Dendritic cell treated with granulocyte-macrophage colony-stimulating factor and Interleukin-4, amounts not matched to agents 40 ng/mL and 50 ng/mL, for 4 days (primary cell): ENCODE measurements around the gene UTS2R.

Source experiments
- H3K27ac Mint-ChIP-seq: one replicate; pipeline ENCODE4 v1.8.0; 2022; ENCODE audit warnings: mild to moderate bottlenecking, mixed read lengths
- H3K27me3 Mint-ChIP-seq: one replicate; pipeline ENCODE4 v1.8.0; 2022; ENCODE audit warnings: mild to moderate bottlenecking, mixed read lengths
- H3K36me3 Mint-ChIP-seq: one replicate; pipeline ENCODE4 v1.8.0; 2022; ENCODE audit warnings: low read depth, mixed read lengths
- H3K4me1 Mint-ChIP-seq: one replicate; pipeline ENCODE4 v1.8.0; 2022; ENCODE audit warnings: low read depth, mixed read lengths
- H3K4me3 Mint-ChIP-seq: one replicate; pipeline ENCODE4 v1.8.0; 2022; ENCODE audit warnings: mild to moderate bottlenecking, moderate library complexity, mixed read lengths
- H3K9me3 Mint-ChIP-seq: one replicate; pipeline ENCODE4 v1.8.0; 2022; ENCODE audit warnings: mixed read lengths
- intact Hi-C: fragments of 100-400 bp; cut with micrococcal nuclease; formaldehyde crosslinking; loops from one replicate; pipeline ENCODE4 v1.15.0; 2022

The UTS2R gene

GRCh38 chr17:82330322-82331239 lies 41.0 kb upstream of the UTS2R start:
- Mint-ChIP-seq H3K4me3 (no peak overlapping the region), H3K9me3 (no peaks in the 10 kb centered on the region), H3K27ac (peak overlapping the region; percentile 20), H3K4me1 (peaks cover 58% of the 10 kb centered on the region), H3K36me3 (peaks cover 67% of the 10 kb centered on the region), H3K27me3 (peaks cover 28% of the 10 kb centered on the region)
- intact Hi-C loops: no loop called here

- Mint-ChIP-seq H3K36me3 (peaks cover 58% of the 10 kb centered on the region), H3K4me3 (peak overlapping the region; percentile 6), H3K27me3 (peaks cover 28% of the 10 kb centered on the region), H3K4me1 (peaks cover 67% of the 10 kb centered on the region), H3K9me3 (no peaks in the 10 kb centered on the region), H3K27ac (no peak overlapping the region)
- intact Hi-C loops: no loop called here
Measured at GRCh38 chr17:82331345-82331939, 40.1 kb upstream of the UTS2R start.

DNA sequence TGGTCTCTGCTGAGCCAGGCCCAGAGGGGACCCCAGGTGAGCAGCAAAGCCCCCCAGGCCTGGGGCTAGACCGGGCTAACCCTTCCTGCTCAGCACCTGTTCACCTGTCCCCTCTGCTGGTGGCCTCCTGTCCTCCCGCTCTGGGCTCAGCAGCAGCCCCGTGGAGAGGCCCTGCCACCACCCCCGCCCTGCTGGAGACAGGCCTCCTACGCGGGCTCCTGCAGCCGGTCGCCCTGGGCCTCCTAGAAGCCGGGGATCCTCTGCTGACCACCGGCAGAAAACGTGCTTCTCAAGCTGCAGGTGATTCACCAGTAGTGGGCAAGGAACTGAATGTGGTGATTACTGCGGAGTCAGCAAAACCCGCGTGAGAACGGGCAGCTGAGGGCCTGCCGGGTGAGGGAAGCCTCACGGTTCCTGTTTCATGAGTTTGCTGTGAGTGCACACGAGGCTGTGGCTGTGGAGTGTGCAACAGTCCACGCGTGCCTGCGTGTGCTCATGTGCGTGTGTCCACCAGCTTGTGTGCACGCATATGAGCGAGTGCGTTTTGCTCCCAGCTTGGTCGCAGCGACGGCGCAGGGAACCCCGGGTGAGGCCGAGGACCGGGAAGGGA lies 38.8 kb upstream of the UTS2R start:
- Mint-ChIP-seq H3K27me3 (peaks cover 28% of the 10 kb centered on the region), H3K9me3 (no peaks in the 10 kb centered on the region), H3K4me3 (peak overlapping the region; percentile 83), H3K4me1 (peaks cover 70% of the 10 kb centered on the region), H3K36me3 (peaks cover 45% of the 10 kb centered on the region), H3K27ac (peak overlapping the region; percentile 83)
- intact Hi-C loops: no loop called here

GRCh38 chr17:82333279-82334171 lies 38.0 kb upstream of the UTS2R start, which contains the start of gene SECTM1:
SECTM1 (minus strand) TSS chr17:82333766; CDS start chr17:82327240, 6,526 bp downstream.
- H3K27ac Mint-ChIP-seq: peak within 1 kb of the TSS; percentile 83
- H3K9me3 Mint-ChIP-seq: no peaks in the 10 kb centered on the region
- H3K36me3 Mint-ChIP-seq: peaks cover 40% of the 10 kb centered on the region
- peaks cover 74% of the 10 kb centered on the region for H3K4me1 Mint-ChIP-seq
- H3K27me3 Mint-ChIP-seq: peaks cover 28% of the 10 kb centered on the region
- H3K4me3 Mint-ChIP-seq: peak within 1 kb of the TSS; percentile 95
- intact Hi-C loops: no loop called here

- peaks cover 74% of the 10 kb centered on the region for H3K4me1 Mint-ChIP-seq
- no peaks in the 10 kb centered on the region for H3K9me3 Mint-ChIP-seq
- H3K27me3 Mint-ChIP-seq: peaks cover 25% of the 10 kb centered on the region
- intact Hi-C loops: no loop called here
- H3K27ac Mint-ChIP-seq: peak overlapping the region; percentile 83
- H3K36me3 Mint-ChIP-seq: peaks cover 34% of the 10 kb centered on the region
- H3K4me3 Mint-ChIP-seq: peak overlapping the region; percentile 95
Measured at GRCh38 chr17:82334204-82334621, 37.4 kb upstream of the UTS2R start.

GRCh38 chr17:82334622-82335394 lies 36.8 kb upstream of the UTS2R start:
- Mint-ChIP-seq H3K4me3 (peak overlapping the region; percentile 95), H3K27ac (peak overlapping the region; percentile 83), H3K27me3 (peaks cover 28% of the 10 kb centered on the region), H3K36me3 (peaks cover 28% of the 10 kb centered on the region), H3K4me1 (peaks cover 72% of the 10 kb centered on the region), H3K9me3 (no peaks in the 10 kb centered on the region)
- intact Hi-C loops: no loop called here

DNA sequence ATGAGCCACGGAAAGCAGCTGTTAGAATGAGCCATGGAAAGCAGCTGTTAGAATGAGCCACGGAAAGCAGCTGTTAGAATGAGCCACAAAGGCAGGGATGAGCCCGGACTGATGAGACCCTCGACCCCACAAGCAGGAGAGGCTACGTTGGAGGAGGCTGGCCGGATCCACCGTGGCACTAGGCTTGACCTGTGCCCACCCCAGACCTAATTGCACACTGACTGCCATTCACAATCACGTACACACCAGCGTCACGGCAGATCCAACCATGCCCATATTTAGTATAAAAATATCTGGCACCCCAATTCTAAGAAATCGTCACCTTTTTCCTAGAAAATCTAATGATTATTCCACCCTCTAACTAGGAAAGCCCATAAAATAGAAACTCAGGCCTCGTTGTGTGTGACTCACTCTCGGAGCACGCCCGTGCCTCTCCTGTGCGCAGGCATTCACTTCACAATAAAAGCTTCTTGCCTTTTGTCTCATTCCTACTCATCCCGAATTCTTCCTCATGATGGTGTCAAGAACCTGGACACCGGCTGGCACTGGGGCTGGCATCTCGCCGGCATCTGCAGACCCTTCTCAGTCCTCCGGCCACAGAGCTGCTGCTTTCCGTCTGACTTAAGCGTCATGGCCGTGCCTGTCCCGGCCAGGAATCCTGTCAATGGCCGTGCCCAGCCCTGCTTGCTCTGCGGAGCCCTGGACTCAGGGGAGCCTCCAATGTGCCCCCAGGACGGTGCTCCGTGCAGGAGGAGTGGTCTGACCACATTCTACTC lies 32.5 kb upstream of the UTS2R start:
- Mint-ChIP-seq H3K4me3 (no peak overlapping the region), H3K36me3 (no peaks in the 10 kb centered on the region), H3K9me3 (no peaks in the 10 kb centered on the region), H3K27ac (peak overlapping the region; percentile 38), H3K4me1 (peaks cover 41% of the 10 kb centered on the region), H3K27me3 (peaks cover 24% of the 10 kb centered on the region)
- intact Hi-C loops: no loop called here

- no peak overlapping the region for H3K4me3 Mint-ChIP-seq
- no peaks in the 10 kb centered on the region for H3K9me3 Mint-ChIP-seq
- H3K36me3 Mint-ChIP-seq: no peaks in the 10 kb centered on the region
- intact Hi-C loops: no loop called here
- H3K27me3 Mint-ChIP-seq: peaks cover 27% of the 10 kb centered on the region
- H3K27ac Mint-ChIP-seq: no peak overlapping the region
- peaks cover 41% of the 10 kb centered on the region for H3K4me1 Mint-ChIP-seq
Measured at GRCh38 chr17:82339634-82340580, 31.7 kb upstream of the UTS2R start.

DNA sequence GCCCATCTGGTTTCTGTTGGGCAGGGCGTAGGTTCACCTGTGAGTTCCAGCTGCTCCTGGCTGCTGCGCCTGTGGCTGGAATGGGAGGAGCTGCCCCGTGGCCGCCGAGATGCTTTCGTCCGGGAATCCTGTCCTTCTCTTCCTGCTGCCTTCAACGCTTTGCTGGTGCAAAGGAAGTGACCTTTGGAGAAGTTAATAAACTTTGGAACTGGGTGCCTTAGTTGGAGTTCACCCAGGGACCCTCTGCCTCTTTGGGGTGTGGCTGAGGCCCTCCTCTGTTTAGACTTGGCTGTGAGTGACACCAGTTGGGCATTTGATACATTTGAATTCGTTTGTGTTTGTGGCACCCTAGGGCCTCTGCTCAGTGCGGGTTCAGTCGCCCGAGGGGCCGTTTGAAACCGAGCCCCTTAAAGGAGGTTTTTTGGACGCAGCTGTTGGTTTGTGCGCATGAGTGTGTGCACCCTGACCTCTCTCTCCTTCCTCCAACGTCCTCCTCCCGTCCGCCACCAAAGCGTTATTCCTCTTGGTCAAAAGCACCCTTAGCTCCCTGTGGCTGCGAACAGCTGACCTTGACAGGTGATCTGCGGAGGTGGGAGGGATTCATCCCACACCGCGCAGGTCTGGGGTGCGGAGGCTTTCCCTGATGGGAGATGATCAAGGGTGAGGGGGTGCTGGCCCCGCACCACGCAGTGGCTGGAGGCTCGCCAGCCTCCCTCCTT lies 29.0 kb upstream of the UTS2R start:
- H3K27me3 Mint-ChIP-seq: peaks cover 33% of the 10 kb centered on the region
- intact Hi-C loops: no loop called here
- H3K9me3 Mint-ChIP-seq: no peaks in the 10 kb centered on the region
- H3K36me3 Mint-ChIP-seq: no peaks in the 10 kb centered on the region
- peaks cover 31% of the 10 kb centered on the region for H3K4me1 Mint-ChIP-seq
- no peak overlapping the region for H3K4me3 Mint-ChIP-seq
- no peak overlapping the region for H3K27ac Mint-ChIP-seq

DNA sequence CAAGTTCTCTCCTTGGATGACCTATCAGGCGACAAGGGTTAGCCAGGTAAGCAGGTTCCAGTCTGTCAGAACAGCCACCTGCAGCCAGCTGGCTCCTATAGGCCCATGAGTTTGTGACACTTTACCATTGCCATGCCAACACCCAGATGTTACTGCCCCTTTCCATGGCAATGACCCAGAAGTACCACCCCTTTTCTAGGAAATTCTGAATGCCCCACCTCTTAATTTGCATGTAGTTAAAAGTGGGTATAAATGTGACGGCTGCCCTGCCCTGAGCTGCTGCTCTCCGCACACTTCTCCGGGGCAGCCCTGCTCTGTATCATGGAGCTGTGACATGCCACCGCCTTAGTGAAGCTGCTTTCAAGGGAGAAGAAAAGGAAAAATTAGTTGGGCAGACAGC lies 28.0 kb upstream of the UTS2R start:
- Mint-ChIP-seq H3K4me3 (no peak overlapping the region), H3K36me3 (no peaks in the 10 kb centered on the region), H3K4me1 (peaks cover 27% of the 10 kb centered on the region), H3K27ac (no peak overlapping the region), H3K9me3 (no peaks in the 10 kb centered on the region), H3K27me3 (peaks cover 35% of the 10 kb centered on the region)
- intact Hi-C loops: no loop called here
